K562 (cell line): ENCODE measurements around the gene TRIM33. TPM values are rescaled to one million over a fixed set of nuclear protein-coding genes. Genes with fewer than 3 reads are reported as not detected.
A peak's percentile ranks its signal among the peaks of the same experiment; 100 is the strongest.

Source experiments
- DPF2 ChIP-seq: fragments of 450-650 bp; IDR thresholded peaks from 2 replicates; pipeline ENCODE4 v1.6.1; 2016
- E2F1 ChIP-seq: sonication (generic); formaldehyde crosslinking; IDR thresholded peaks from 2 replicates; pipeline ENCODE4 v1.8.1; 2023; ENCODE audit warnings: mild to moderate bottlenecking, missing genetic modification reagents, moderate library complexity
- ELF2 ChIP-seq: fragments of 250-450 bp; sonication (Bioruptor Pico); IDR thresholded peaks from 2 replicates; pipeline ENCODE4 v1.5.0; 2021; ENCODE audit warnings: mild to moderate bottlenecking
- EP300 ChIP-seq: IDR thresholded peaks from 2 replicates; pipeline ENCODE4 v1.6.1; 2012; ENCODE audit warnings: low read length, improper control_type of control experiment
- JUND ChIP-seq, 2 experiments: IDR thresholded peaks; 2 replicates in 1 of 2; 3 replicates in 1 of 2; pipeline ENCODE4 v1.6.1; 2011; ENCODE audit warnings: borderline replicate concordance in 2 of 2, low read depth in 2 of 2, low read length in 2 of 2, improper control_type of control experiment in 1 of 2, missing biosample characterization in 1 of 2, missing genetic modification characterization in 1 of 2, missing genetic modification reagents in 1 of 2
- NFE2L1 ChIP-seq: fragments of 450-650 bp; IDR thresholded peaks from 2 replicates; pipeline ENCODE4 v1.6.1; 2016; ENCODE audit warnings: missing genetic modification characterization, low read depth, mild to moderate bottlenecking, missing compliant biosample characterization, moderate library complexity, borderline replicate concordance
- RAD21 ChIP-seq, 2 experiments: fragments of 250-450 bp in 1 of 2; fragments of 450-650 bp in 1 of 2; sonication (Bioruptor Pico) in 1 of 2; formaldehyde crosslinking in 1 of 2; IDR thresholded peaks in 1 of 2; conservative IDR thresholded peaks in 1 of 2; 2 replicates each; pipeline versions ENCODE4 v1.4.0 to v1.8.0; 2020 to 2022; ENCODE audit warnings: mild to moderate bottlenecking in 2 of 2, moderate library complexity in 1 of 2
- THAP12 ChIP-seq: fragments of 250-450 bp; sonication (Bioruptor Pico); IDR thresholded peaks from 2 replicates; pipeline ENCODE4 v1.9.0; 2021; ENCODE audit warnings: mild to moderate bottlenecking, inconsistent platforms
- USF1 ChIP-seq: sonication (generic); formaldehyde crosslinking; IDR thresholded peaks from 2 replicates; pipeline ENCODE4 v1.9.0; 2022; ENCODE audit warnings: mild to moderate bottlenecking, missing genetic modification reagents
- ZNF175 ChIP-seq: fragments of 200-800 bp; sonication (Bioruptor generic); IDR thresholded peaks from 2 replicates; pipeline ENCODE4 v1.6.1; 2016; ENCODE audit warnings: low read depth, mild to moderate bottlenecking, missing genetic modification characterization, missing compliant biosample characterization
- ZNF586 ChIP-seq: fragments of 450-650 bp; formaldehyde crosslinking; conservative IDR thresholded peaks from 2 replicates; pipeline ENCODE4 v1.4.0; 2020; ENCODE audit warnings: mild to moderate bottlenecking, moderate library complexity
- ZNF699 ChIP-seq: fragments of 250-450 bp; sonication (Bioruptor Pico); IDR thresholded peaks from 2 replicates; pipeline ENCODE4 v1.8.0; 2021; ENCODE audit warnings: mild to moderate bottlenecking, moderate library complexity; ENCODE audit not compliant: insufficient replicate concordance
- polyA plus RNA-seq, 8 experiments: library from polyadenylated mRNA; depleted of rRNA in 4 of 8; stranded (reverse) in 5 of 8; unstranded in 3 of 8; fragments of >200 nt; fragmentation: Nextera tagmentation in 2 of 8; fragmentation: Illumina TruSeq in 1 of 8; extraction: Ambion mirVana in 2 of 8; extraction: Trizol in 1 of 8; gene quantifications; 2 replicates each; pipeline versions ENCODE4 v1.2.1 to v1.2.3, GENCODE V29; 2011 to 2014; ENCODE audit warnings: inconsistent platforms in 1 of 8, missing spikeins in 1 of 8
- total RNA-seq, 7 experiments: library from RNA; depleted of rRNA in 6 of 7; stranded (reverse); fragments of >200 nt in 6 of 7; fragmentation: Illumina TruSeq in 2 of 7; extraction: Trizol in 2 of 7; gene quantifications; 2 replicates each; pipeline versions ENCODE4 v1.2.1 to v1.2.3, GENCODE V29; 2011 to 2021; ENCODE audit warnings: low replicate concordance in 1 of 7
- TF ChIP-seq, protein P1 (sequence below), 2 experiments: fragments of 450-650 bp; formaldehyde crosslinking in 1 of 2; IDR thresholded peaks; 2 replicates each; pipeline versions ENCODE4 v1.4.0 to v1.6.1; 2014 to 2020; ENCODE audit warnings: mild to moderate bottlenecking in 2 of 2, borderline replicate concordance in 1 of 2, low read depth in 1 of 2

Gene TRIM33
- total and polyA plus RNA-seq, 9 of the 15 experiments (the other 6 are each of a cell fraction or from before 2014, with no cell fraction given), result 9.3 to 58.4 (median 40.2) TPM

DNA sequence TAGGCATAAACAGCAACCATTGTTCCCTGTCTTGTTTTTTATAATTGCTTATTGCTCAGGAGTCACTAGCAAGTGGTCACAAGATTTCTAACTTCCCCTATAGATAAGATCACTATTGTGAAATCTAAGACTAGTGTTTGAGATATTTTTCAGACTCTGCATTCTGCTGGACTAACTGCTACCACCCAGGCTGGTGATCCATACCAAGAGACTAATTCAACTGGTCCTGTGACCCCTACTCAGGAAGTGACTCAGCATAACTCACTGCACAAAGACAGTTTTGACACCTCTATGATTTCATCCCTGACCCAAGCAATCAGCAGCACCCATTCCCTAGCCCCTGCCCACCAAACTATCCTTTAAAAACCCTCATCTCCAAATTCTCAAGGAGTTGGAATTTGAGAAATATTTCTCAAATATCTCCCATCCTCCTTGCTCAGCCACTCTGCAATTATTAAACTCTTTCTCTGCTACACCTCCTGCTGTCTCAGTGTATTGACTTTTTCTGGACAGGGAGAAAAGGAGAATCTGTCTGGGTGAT, 52.7 kb downstream of the TRIM33 start (continued):
- TF ChIP-seq, protein P1, sequence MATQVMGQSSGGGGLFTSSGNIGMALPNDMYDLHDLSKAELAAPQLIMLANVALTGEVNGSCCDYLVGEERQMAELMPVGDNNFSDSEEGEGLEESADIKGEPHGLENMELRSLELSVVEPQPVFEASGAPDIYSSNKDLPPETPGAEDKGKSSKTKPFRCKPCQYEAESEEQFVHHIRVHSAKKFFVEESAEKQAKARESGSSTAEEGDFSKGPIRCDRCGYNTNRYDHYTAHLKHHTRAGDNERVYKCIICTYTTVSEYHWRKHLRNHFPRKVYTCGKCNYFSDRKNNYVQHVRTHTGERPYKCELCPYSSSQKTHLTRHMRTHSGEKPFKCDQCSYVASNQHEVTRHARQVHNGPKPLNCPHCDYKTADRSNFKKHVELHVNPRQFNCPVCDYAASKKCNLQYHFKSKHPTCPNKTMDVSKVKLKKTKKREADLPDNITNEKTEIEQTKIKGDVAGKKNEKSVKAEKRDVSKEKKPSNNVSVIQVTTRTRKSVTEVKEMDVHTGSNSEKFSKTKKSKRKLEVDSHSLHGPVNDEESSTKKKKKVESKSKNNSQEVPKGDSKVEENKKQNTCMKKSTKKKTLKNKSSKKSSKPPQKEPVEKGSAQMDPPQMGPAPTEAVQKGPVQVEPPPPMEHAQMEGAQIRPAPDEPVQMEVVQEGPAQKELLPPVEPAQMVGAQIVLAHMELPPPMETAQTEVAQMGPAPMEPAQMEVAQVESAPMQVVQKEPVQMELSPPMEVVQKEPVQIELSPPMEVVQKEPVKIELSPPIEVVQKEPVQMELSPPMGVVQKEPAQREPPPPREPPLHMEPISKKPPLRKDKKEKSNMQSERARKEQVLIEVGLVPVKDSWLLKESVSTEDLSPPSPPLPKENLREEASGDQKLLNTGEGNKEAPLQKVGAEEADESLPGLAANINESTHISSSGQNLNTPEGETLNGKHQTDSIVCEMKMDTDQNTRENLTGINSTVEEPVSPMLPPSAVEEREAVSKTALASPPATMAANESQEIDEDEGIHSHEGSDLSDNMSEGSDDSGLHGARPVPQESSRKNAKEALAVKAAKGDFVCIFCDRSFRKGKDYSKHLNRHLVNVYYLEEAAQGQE (IDR thresholded peaks at IDR 0.05; ENCODE audit: borderline replicate concordance), result 0 out of 2 replicates have a peak, but pooled peaks have one; percentile 2
- TF ChIP-seq, protein P1 (CRISPR knock-in tag; IDR thresholded peaks at IDR 0.05; ENCODE audit: low read depth), result no peak
- TF ChIP-seq USF1, result no peak
- TF ChIP-seq RAD21 (CRISPR knock-in tag; conservative IDR thresholded peaks at IDR 0.05 in 1 of 2, IDR thresholded peaks at IDR 0.05 in 1 of 2), result 0 out of 4 replicates have a peak, but pooled peaks of 1 of the 2 experiments have one; percentile 14
- no peak for TF ChIP-seq THAP12 (CRISPR knock-in tag)
- TF ChIP-seq NFE2L1 (tag), result peak; percentile 71
- peak; percentile 51 for TF ChIP-seq EP300
- peak; percentile 77 for TF ChIP-seq DPF2
- TF ChIP-seq ZNF586 (CRISPR knock-in tag), result no peak
- 0 out of 2 replicates have a peak, but pooled peaks have one; percentile 51 for TF ChIP-seq ELF2 (CRISPR knock-in tag)
- no peak for TF ChIP-seq E2F1 (CRISPR knock-in tag)
- TF ChIP-seq JUND (IDR thresholded peaks at IDR 0.05; ENCODE audit: borderline replicate concordance, low read depth, low read length), result peak; percentile 75; the same call in 1 of the 2 replicates
- peak; percentile 64; the same call in 1 of the 3 replicates for TF ChIP-seq JUND (tag; IDR thresholded peaks at IDR 0.05; ENCODE audit: borderline replicate concordance, low read depth, low read length)
- no peak for TF ChIP-seq ZNF699 (CRISPR knock-in tag)
- no peak for TF ChIP-seq ZNF175 (CRISPR knock-in tag)
